ENCODE data around the gene ALK. TPM values are rescaled to one million over a fixed set of nuclear protein-coding genes. Genes with fewer than 3 reads are reported as not detected.

Gene ALK
- total and polyA plus RNA-seq, 12 donors, result 0.09 to 1.8 (median 0.53) TPM; not detected in 1

GRCh38 chr2:29482867-29483266, 438.5 kb downstream of the ALK start:
- no peak overlapping the region for H3K27ac ChIP-seq
- H3K9me3 ChIP-seq (replicated peaks in 1 of 3), result no peaks in the 10 kb centered on the region
- TF ChIP-seq POLR2A (IDR thresholded peaks at IDR 0.05) (no peak), CTCF (IDR thresholded peaks at IDR 0.05) (no peak)
- no peaks in the 10 kb centered on the region for H3K36me3 ChIP-seq (replicated peaks in 1 of 2)
- 78 to 84% (median 79%) methylated on average over 3 of the region's 3 CpGs for WGBS, 4 donors
- H3K4me3 ChIP-seq, result no peak overlapping the region
- H3K4me1 ChIP-seq (replicated peaks in 1 of 2), result no peaks in the 10 kb centered on the region
- no peak for DNase-seq
- intact Hi-C loops (cut with DNase I), result no loop called here
- no peaks in the 10 kb centered on the region for H3K27me3 ChIP-seq

GRCh38 chr2:29482348-29482747, 439.0 kb downstream of the ALK start:
- no peak overlapping the region for H3K4me3 ChIP-seq
- H3K27me3 ChIP-seq, result no peaks in the 10 kb centered on the region
- 85 to 96% (median 89%) methylated on average over 2 of the region's 2 CpGs for WGBS, 4 donors
- H3K36me3 ChIP-seq (replicated peaks in 1 of 2), result no peaks in the 10 kb centered on the region
- no peak for TF ChIP-seq CTCF (IDR thresholded peaks at IDR 0.05)
- no peak for TF ChIP-seq POLR2A (IDR thresholded peaks at IDR 0.05)
- intact Hi-C loops (cut with DNase I), result no loop called here
- H3K27ac ChIP-seq, result no peak overlapping the region
- H3K4me1 ChIP-seq (replicated peaks in 1 of 2), result no peaks in the 10 kb centered on the region
- no peaks in the 10 kb centered on the region for H3K9me3 ChIP-seq (replicated peaks in 1 of 3)
- DNase-seq, result no peak

GRCh38 chr2:29481313-29481712, 440.1 kb downstream of the ALK start:
- H3K36me3 ChIP-seq (replicated peaks in 1 of 2), result no peaks in the 10 kb centered on the region
- 79 to 93% (median 87%) methylated on average over 1 of the region's 1 CpG for WGBS, 4 donors
- no peaks in the 10 kb centered on the region for H3K9me3 ChIP-seq (replicated peaks in 1 of 3)
- H3K27me3 ChIP-seq, result no peaks in the 10 kb centered on the region
- TF ChIP-seq POLR2A (IDR thresholded peaks at IDR 0.05), result no peak
- TF ChIP-seq CTCF (IDR thresholded peaks at IDR 0.05), result no peak
- no peaks in the 10 kb centered on the region for H3K4me1 ChIP-seq (replicated peaks in 1 of 2)
- no peak overlapping the region for H3K27ac ChIP-seq
- no peak overlapping the region for H3K4me3 ChIP-seq
- intact Hi-C loops (cut with DNase I), result no loop called here
- no peak for DNase-seq

- Histone ChIP-seq H3K27ac (no peak overlapping the region), H3K9me3 (replicated peaks in 1 of 3) (no peaks in the 10 kb centered on the region), H3K27me3 (no peaks in the 10 kb centered on the region), H3K4me3 (no peak overlapping the region), H3K36me3 (replicated peaks in 1 of 2) (no peaks in the 10 kb centered on the region), H3K4me1 (replicated peaks in 1 of 2) (no peaks in the 10 kb centered on the region)
- no peak for TF ChIP-seq CTCF (IDR thresholded peaks at IDR 0.05)
- no peak for TF ChIP-seq POLR2A (IDR thresholded peaks at IDR 0.05)
- 39 to 53% (median 45%) methylated on average over 4 of the region's 4 CpGs for WGBS, 4 donors
- peak in 1 of 7 donors; percentile 22 for DNase-seq
- intact Hi-C loops (cut with DNase I), result no loop called here
Measured at GRCh38 chr2:29480426-29480825, 441.0 kb downstream of the ALK start.
